ENCODE results near the gene MMEL1.
"Not testable (repeated sequence)": the region's sequence is repeated elsewhere in the genome, so short reads cannot be mapped to it uniquely, and the experiment has no call there.

Gene MMEL1

DNA sequence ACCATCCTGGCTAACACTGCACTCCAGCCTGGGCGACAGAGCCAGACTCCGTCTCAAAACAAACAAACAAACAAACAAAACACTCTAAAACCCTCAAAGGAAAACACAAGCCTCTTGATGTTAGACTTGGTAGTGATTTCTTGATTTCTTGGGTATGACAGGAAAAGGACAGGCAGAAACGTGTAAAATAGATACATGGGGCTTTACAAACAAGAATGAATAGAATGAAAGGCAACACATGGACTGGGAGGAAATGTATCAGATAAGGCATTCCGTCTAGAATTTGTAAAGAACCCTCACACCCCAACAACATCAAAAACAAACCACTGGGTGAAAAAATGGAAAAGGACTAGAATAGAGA, 54.1 kb downstream of the MMEL1 start:
- H3K14ac ChIP-seq (ENCODE audit: low read length in 2 of 2) = no peak overlapping the region
- H3K4me3 ChIP-seq (ENCODE audit: insufficient read depth in 1 of 2, low read depth in 1 of 2, low read length in 2 of 2) = no peak overlapping the region
- H2BK15ac ChIP-seq (ENCODE audit: low read depth, poor library complexity, severe bottlenecking) = no peak overlapping the region
- no peak overlapping the region for H2BK12ac ChIP-seq (ENCODE audit: low read length in 2 of 2)
- peaks cover 7% of the 10 kb centered on the region for H3K4me1 ChIP-seq (ENCODE audit: control insufficient read depth, insufficient read depth, low read depth, low read length)
- H2BK5ac ChIP-seq (ENCODE audit: low read depth, low read length, poor library complexity, severe bottlenecking) = no peak overlapping the region
- no peak overlapping the region for H3K4ac ChIP-seq (ENCODE audit: low read depth in 1 of 2, low read length in 2 of 2)
- H2BK120ac ChIP-seq (ENCODE audit: low read depth, low read length) = no peak overlapping the region
- no peak overlapping the region for H3K4me2 ChIP-seq (ENCODE audit: low read length, poor library complexity, severe bottlenecking)
- H2AK5ac ChIP-seq (ENCODE audit: low read length, severe bottlenecking) = no peak overlapping the region
- no peaks in the 10 kb centered on the region for H3K36me3 ChIP-seq (ENCODE audit: control insufficient read depth in 1 of 2, insufficient read depth in 2 of 2, low read depth in 1 of 2, low read length in 2 of 2)
- H3K9me3 ChIP-seq (ENCODE audit: control insufficient read depth, low read length) = no peaks in the 10 kb centered on the region
- peaks cover 0 to 2% of the 10 kb centered on the region in 2 experiments for H3K27me3 ChIP-seq (ENCODE audit: control insufficient read depth in 1 of 2, insufficient read depth in 1 of 2, low read length in 2 of 2)
- DNase-seq = no peak
- no peak overlapping the region for H3K18ac ChIP-seq (ENCODE audit: low read depth in 1 of 2, low read length in 2 of 2)
- no peak overlapping the region for H3K9ac ChIP-seq (ENCODE audit: low read length)
- H3K79me1 ChIP-seq (replicated peaks; ENCODE audit: low read length, poor library complexity, severe bottlenecking) = no peaks in the 10 kb centered on the region
- no peak overlapping the region for H4K8ac ChIP-seq (ENCODE audit: low read length)
- H3K27ac ChIP-seq (ENCODE audit: low read length, poor library complexity, severe bottlenecking) = no peak overlapping the region
- no peak overlapping the region for H4K91ac ChIP-seq (ENCODE audit: low read length)
- 64% methylated on average over 2 of the region's 4 CpGs for WGBS
- H3K23ac ChIP-seq (ENCODE audit: low read length in 2 of 2) = no peak overlapping the region
- no peak overlapping the region for H2AFZ ChIP-seq (ENCODE audit: low read depth, low read length)

DNA sequence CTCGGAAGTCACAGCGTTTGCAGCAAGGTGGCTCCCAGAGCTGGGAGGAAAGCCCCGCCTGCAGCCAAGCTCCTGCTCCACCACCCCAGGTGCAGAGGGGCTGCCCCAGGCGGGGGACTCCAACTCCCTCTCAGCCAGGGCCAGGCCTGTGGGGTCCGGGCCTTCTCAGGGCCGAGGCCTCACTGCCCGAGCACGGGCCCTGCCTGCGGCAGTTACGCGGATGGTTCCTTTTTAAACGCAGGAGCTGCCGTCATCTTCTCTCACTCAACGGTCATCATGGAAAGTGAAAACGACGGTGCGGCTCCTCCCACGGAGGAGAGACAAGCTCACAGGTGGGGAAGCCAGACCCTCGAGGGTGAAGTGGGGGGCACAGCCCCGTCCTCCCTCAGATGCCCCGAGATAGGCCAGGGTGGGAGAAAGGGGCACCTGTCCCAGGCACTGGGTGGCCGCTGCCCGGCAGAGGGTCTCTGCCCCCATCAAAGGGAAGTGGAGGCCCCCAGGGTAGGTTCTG, 55.2 kb downstream of the MMEL1 start:
- H4K91ac ChIP-seq (ENCODE audit: low read length); H3K27ac ChIP-seq (ENCODE audit: low read length, poor library complexity, severe bottlenecking); H3K4me2 ChIP-seq (ENCODE audit: low read length, poor library complexity, severe bottlenecking); H3K79me1 ChIP-seq (replicated peaks; ENCODE audit: low read length, poor library complexity, severe bottlenecking); H3K14ac ChIP-seq (ENCODE audit: low read length in 2 of 2); H4K8ac ChIP-seq (ENCODE audit: low read length); H3K9ac ChIP-seq (ENCODE audit: low read length); H2AK5ac ChIP-seq (ENCODE audit: low read length, severe bottlenecking); H2BK120ac ChIP-seq (ENCODE audit: low read depth, low read length); H3K27me3 ChIP-seq (ENCODE audit: control insufficient read depth in 1 of 2, insufficient read depth in 1 of 2, low read length in 2 of 2); H3K9me3 ChIP-seq (ENCODE audit: control insufficient read depth, low read length); H3K4ac ChIP-seq (ENCODE audit: low read depth in 1 of 2, low read length in 2 of 2); DNase-seq; H2BK15ac ChIP-seq (ENCODE audit: low read depth, poor library complexity, severe bottlenecking); H3K18ac ChIP-seq (ENCODE audit: low read depth in 1 of 2, low read length in 2 of 2); H2AFZ ChIP-seq (ENCODE audit: low read depth, low read length); H3K4me1 ChIP-seq (ENCODE audit: control insufficient read depth, insufficient read depth, low read depth, low read length); H3K23ac ChIP-seq (ENCODE audit: low read length in 2 of 2); H2BK5ac ChIP-seq (ENCODE audit: low read depth, low read length, poor library complexity, severe bottlenecking); H2BK12ac ChIP-seq (ENCODE audit: low read length in 2 of 2); H3K36me3 ChIP-seq (ENCODE audit: control insufficient read depth in 1 of 2, insufficient read depth in 2 of 2, low read depth in 1 of 2, low read length in 2 of 2); H3K4me3 ChIP-seq (ENCODE audit: insufficient read depth in 1 of 2, low read depth in 1 of 2, low read length in 2 of 2): not testable (repeated sequence)
- WGBS = 87% methylated on average over 20 of the region's 23 CpGs

GRCh38 chr1:2575801-2576663, 56.8 kb downstream of the MMEL1 start:
- DNase-seq = no peak
- H3K9me3 ChIP-seq (ENCODE audit: control insufficient read depth, low read length) = peaks cover 6% of the 10 kb centered on the region
- no peak overlapping the region for H2BK15ac ChIP-seq (ENCODE audit: low read depth, poor library complexity, severe bottlenecking)
- no peaks in the 10 kb centered on the region for H3K79me1 ChIP-seq (replicated peaks; ENCODE audit: low read length, poor library complexity, severe bottlenecking)
- no peak overlapping the region for H4K8ac ChIP-seq (ENCODE audit: low read length)
- no peak overlapping the region for H3K9ac ChIP-seq (ENCODE audit: low read length)
- H3K4me3 ChIP-seq (ENCODE audit: insufficient read depth in 1 of 2, low read depth in 1 of 2, low read length in 2 of 2) = no peak overlapping the region
- no peak overlapping the region for H3K27ac ChIP-seq (ENCODE audit: low read length, poor library complexity, severe bottlenecking)
- WGBS = 86% methylated on average over 20 of the region's 23 CpGs
- H3K4ac ChIP-seq (ENCODE audit: low read depth in 1 of 2, low read length in 2 of 2) = no peak overlapping the region
- peaks cover 7% of the 10 kb centered on the region for H3K4me1 ChIP-seq (ENCODE audit: control insufficient read depth, insufficient read depth, low read depth, low read length)
- no peak overlapping the region for H3K18ac ChIP-seq (ENCODE audit: low read depth in 1 of 2, low read length in 2 of 2)
- H3K14ac ChIP-seq (ENCODE audit: low read length in 2 of 2) = no peak overlapping the region
- H2AFZ ChIP-seq (ENCODE audit: low read depth, low read length) = no peak overlapping the region
- no peak overlapping the region for H2BK12ac ChIP-seq (ENCODE audit: low read length in 2 of 2)
- H3K4me2 ChIP-seq (ENCODE audit: low read length, poor library complexity, severe bottlenecking) = no peak overlapping the region
- H4K91ac ChIP-seq (ENCODE audit: low read length) = no peak overlapping the region
- H3K27me3 ChIP-seq (ENCODE audit: control insufficient read depth in 1 of 2, insufficient read depth in 1 of 2, low read length in 2 of 2) = peaks cover 0 to 4% of the 10 kb centered on the region in 2 experiments
- no peak overlapping the region for H2BK120ac ChIP-seq (ENCODE audit: low read depth, low read length)
- H3K36me3 ChIP-seq (ENCODE audit: control insufficient read depth in 1 of 2, insufficient read depth in 2 of 2, low read depth in 1 of 2, low read length in 2 of 2) = no peaks in the 10 kb centered on the region
- H3K23ac ChIP-seq (ENCODE audit: low read length in 2 of 2) = no peak overlapping the region
- H2AK5ac ChIP-seq (ENCODE audit: low read length, severe bottlenecking) = no peak overlapping the region
- no peak overlapping the region for H2BK5ac ChIP-seq (ENCODE audit: low read depth, low read length, poor library complexity, severe bottlenecking)

DNA sequence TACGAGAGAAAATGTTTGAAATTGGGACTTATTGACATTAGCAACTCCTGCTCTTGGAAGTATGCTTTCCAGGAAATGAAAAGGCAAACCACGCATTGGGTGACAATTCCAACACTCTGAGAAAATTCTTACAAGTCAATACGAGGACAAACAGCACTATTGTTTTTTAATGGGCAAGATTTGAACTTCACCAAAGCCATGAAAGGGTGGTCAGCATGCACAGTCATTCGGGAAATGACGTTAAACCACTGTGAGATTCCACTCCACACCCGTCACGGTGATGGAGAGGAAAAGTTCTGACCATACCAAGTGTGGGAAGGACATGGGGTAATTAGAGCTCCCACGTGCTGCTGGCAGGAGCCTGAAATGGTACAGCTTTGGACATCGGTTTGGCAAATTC, 58.5 kb downstream of the MMEL1 start:
- H3K27ac ChIP-seq (ENCODE audit: low read length, poor library complexity, severe bottlenecking) = no peak overlapping the region
- no peak overlapping the region for H2BK15ac ChIP-seq (ENCODE audit: low read depth, poor library complexity, severe bottlenecking)
- 82% methylated on average over 8 of the region's 9 CpGs for WGBS
- no peak for DNase-seq
- H2BK120ac ChIP-seq (ENCODE audit: low read depth, low read length) = no peak overlapping the region
- H3K36me3 ChIP-seq (ENCODE audit: control insufficient read depth in 1 of 2, insufficient read depth in 2 of 2, low read depth in 1 of 2, low read length in 2 of 2) = no peaks in the 10 kb centered on the region
- H3K9ac ChIP-seq (ENCODE audit: low read length) = no peak overlapping the region
- no peak overlapping the region for H3K23ac ChIP-seq (ENCODE audit: low read length in 2 of 2)
- H3K14ac ChIP-seq (ENCODE audit: low read length in 2 of 2) = no peak overlapping the region
- H3K4me2 ChIP-seq (ENCODE audit: low read length, poor library complexity, severe bottlenecking) = no peak overlapping the region
- H2AFZ ChIP-seq (ENCODE audit: low read depth, low read length) = no peak overlapping the region
- H3K18ac ChIP-seq (ENCODE audit: low read depth in 1 of 2, low read length in 2 of 2) = no peak overlapping the region
- H4K8ac ChIP-seq (ENCODE audit: low read length) = no peak overlapping the region
- no peaks in the 10 kb centered on the region for H3K79me1 ChIP-seq (replicated peaks; ENCODE audit: low read length, poor library complexity, severe bottlenecking)
- H4K91ac ChIP-seq (ENCODE audit: low read length) = no peak overlapping the region
- H3K4me1 ChIP-seq (ENCODE audit: control insufficient read depth, insufficient read depth, low read depth, low read length) = peaks cover 7% of the 10 kb centered on the region
- H3K9me3 ChIP-seq (ENCODE audit: control insufficient read depth, low read length) = peaks cover 6% of the 10 kb centered on the region
- H2BK5ac ChIP-seq (ENCODE audit: low read depth, low read length, poor library complexity, severe bottlenecking) = no peak overlapping the region
- no peak overlapping the region for H3K4me3 ChIP-seq (ENCODE audit: insufficient read depth in 1 of 2, low read depth in 1 of 2, low read length in 2 of 2)
- H3K27me3 ChIP-seq (ENCODE audit: control insufficient read depth in 1 of 2, insufficient read depth in 1 of 2, low read length in 2 of 2) = peaks cover 5 to 16% of the 10 kb centered on the region in 2 experiments
- no peak overlapping the region for H3K4ac ChIP-seq (ENCODE audit: low read depth in 1 of 2, low read length in 2 of 2)
- H2AK5ac ChIP-seq (ENCODE audit: low read length, severe bottlenecking) = no peak overlapping the region
- no peak overlapping the region for H2BK12ac ChIP-seq (ENCODE audit: low read length in 2 of 2)
